Trophoblast cell (in vitro differentiated cells and primary cell): Measurements from ENCODE around the gene SINHCAF.

ENCODE experiments used
- DNase-seq, 2 donors: peaks; one replicate each; pipeline ENCODE4 v3.0.0-alpha.2; 2016
- H2AFZ ChIP-seq: 2 replicates; pipeline ENCODE4 v1.6.1; 2013; ENCODE audit warnings: low read length, moderate library complexity, mild to moderate bottlenecking; ENCODE audit not compliant: insufficient read depth, poor library complexity
- H2AK5ac ChIP-seq: 2 replicates; pipeline ENCODE4 v1.6.1; 2013; ENCODE audit warnings: mild to moderate bottlenecking, low read length
- H2BK120ac ChIP-seq: 2 replicates; pipeline ENCODE4 v1.6.1; 2013; ENCODE audit warnings: low read length, mild to moderate bottlenecking, moderate library complexity; ENCODE audit not compliant: insufficient read depth, poor library complexity
- H2BK12ac ChIP-seq: 2 replicates; pipeline ENCODE4 v1.6.1; 2013; ENCODE audit warnings: mild to moderate bottlenecking, low read length, moderate library complexity
- H2BK5ac ChIP-seq: 2 replicates; pipeline ENCODE4 v1.6.1; 2013; ENCODE audit warnings: low read length, low read depth, moderate library complexity, mild to moderate bottlenecking; ENCODE audit not compliant: poor library complexity
- H3K14ac ChIP-seq: 2 replicates; pipeline ENCODE4 v1.6.1; 2013; ENCODE audit warnings: mild to moderate bottlenecking, low read length
- H3K18ac ChIP-seq: 2 replicates; pipeline ENCODE4 v1.6.1; 2013; ENCODE audit warnings: mild to moderate bottlenecking, low read length
- H3K23ac ChIP-seq: 2 replicates; pipeline ENCODE4 v1.6.1; 2013; ENCODE audit warnings: low read length
- H3K27ac ChIP-seq: 2 replicates; pipeline ENCODE4 v1.5.1; 2013; ENCODE audit warnings: low read depth, mild to moderate bottlenecking, inconsistent platforms, low read length, moderate library complexity
- H3K27me3 ChIP-seq: 2 replicates; pipeline ENCODE4 v1.6.1; 2013; ENCODE audit warnings: inconsistent platforms, mild to moderate bottlenecking, low read length, moderate library complexity; ENCODE audit not compliant: insufficient read depth
- H3K36me3 ChIP-seq, 2 experiments: 1 replicate in 1 of 2; 2 replicates in 1 of 2; pipeline ENCODE4 v1.6.1; 2013; ENCODE audit warnings: low read length in 2 of 2, mild to moderate bottlenecking in 2 of 2, moderate library complexity in 1 of 2; ENCODE audit not compliant: insufficient read depth in 2 of 2, control insufficient read depth in 1 of 2
- H3K4ac ChIP-seq: 2 replicates; pipeline ENCODE4 v1.6.1; 2013; ENCODE audit warnings: low read depth, mild to moderate bottlenecking, low read length, moderate library complexity
- H3K4me1 ChIP-seq, 2 experiments: 1 replicate in 1 of 2; 2 replicates in 1 of 2; pipeline ENCODE4 v1.6.1; 2013; ENCODE audit warnings: low read length in 2 of 2, mild to moderate bottlenecking in 2 of 2, moderate library complexity in 1 of 2; ENCODE audit not compliant: insufficient read depth in 2 of 2, control insufficient read depth in 1 of 2
- H3K4me2 ChIP-seq: 2 replicates; pipeline ENCODE4 v1.6.1; 2013; ENCODE audit warnings: inconsistent platforms, mild to moderate bottlenecking, low read length, moderate library complexity
- H3K4me3 ChIP-seq: 2 replicates; pipeline ENCODE4 v1.5.1; 2013; ENCODE audit warnings: mild to moderate bottlenecking, low read depth, low read length, inconsistent platforms
- H3K79me1 ChIP-seq: one replicate; pipeline ENCODE4 v1.6.1; 2013; ENCODE audit warnings: low read length
- H3K79me2 ChIP-seq: 2 replicates; pipeline ENCODE4 v1.6.1; 2013; ENCODE audit warnings: low read length, mild to moderate bottlenecking; ENCODE audit not compliant: control insufficient read depth, insufficient read depth, poor library complexity
- H3K9ac ChIP-seq: 2 replicates; pipeline ENCODE4 v1.6.1; 2013; ENCODE audit warnings: mild to moderate bottlenecking, low read length
- H3K9me3 ChIP-seq: 2 replicates; pipeline ENCODE4 v1.6.1; 2013; ENCODE audit warnings: low read depth, mild to moderate bottlenecking, control low read depth, inconsistent platforms, low read length; ENCODE audit not compliant: insufficient read depth
- H4K12ac ChIP-seq: 2 replicates; pipeline ENCODE4 v1.6.1; 2013; ENCODE audit warnings: low read depth, mild to moderate bottlenecking, low read length, moderate library complexity
- H4K8ac ChIP-seq: 2 replicates; pipeline ENCODE4 v1.6.1; 2013; ENCODE audit warnings: low read depth, mild to moderate bottlenecking, low read length, moderate library complexity
- H4K91ac ChIP-seq: one replicate; pipeline ENCODE4 v1.6.1; 2013; ENCODE audit warnings: low read depth, mild to moderate bottlenecking, low read length, moderate library complexity
- WGBS: extraction: QIAGEN DNeasy Blood & Tissue Kit; methylation state at CpG from one replicate; pipeline ENCODE4 v1.1.7; 2013; ENCODE audit warnings: missing lambda C conversion rate; ENCODE audit not compliant: insufficient read length, insufficient coverage; ENCODE audit errors: extremely low coverage; 5-methylcytosine and 5-hydroxymethylcytosine counted together

The SINHCAF gene

DNA sequence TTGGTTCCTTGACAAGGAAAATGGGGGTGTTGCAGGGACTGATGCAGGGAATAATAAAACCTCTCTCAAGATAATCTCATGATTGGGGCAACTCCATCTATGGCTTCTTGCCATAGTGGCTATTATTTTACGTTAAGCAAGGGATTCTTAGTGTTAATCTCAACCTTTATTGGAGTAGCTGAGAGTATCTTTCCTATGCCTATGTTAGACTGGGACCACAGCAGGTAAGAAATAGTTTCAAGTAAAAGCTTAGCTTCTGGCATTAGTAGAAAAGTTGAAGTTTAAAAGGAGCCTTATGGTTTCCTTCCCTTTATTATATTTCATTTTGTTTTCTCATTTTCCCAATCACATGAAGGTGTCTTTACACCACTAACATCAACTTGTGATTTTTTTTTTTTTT is 16.7 kb downstream of the SINHCAF start:
- Histone ChIP-seq H2BK120ac (no peak overlapping the region), H3K27me3 (no peaks in the 10 kb centered on the region), H3K4ac (peak overlapping the region; percentile 86), H2AFZ (no peak overlapping the region), H3K4me3 (no peak overlapping the region), H2AK5ac (no peak overlapping the region), H3K79me2 (peaks cover 22% of the 10 kb centered on the region), H3K9ac (no peak overlapping the region), H3K18ac (no peak overlapping the region), H4K91ac (no peak overlapping the region), H4K12ac (no peak overlapping the region), H3K14ac (no peak overlapping the region), H3K79me1 (no peaks in the 10 kb centered on the region), H3K9me3 (no peaks in the 10 kb centered on the region), H4K8ac (no peak overlapping the region), H2BK12ac (no peak overlapping the region), H2BK5ac (no peak overlapping the region), H3K23ac (no peak overlapping the region), H3K27ac (no peak overlapping the region), H3K4me2 (no peak overlapping the region), H3K4me1 (peaks cover 9 to 14% of the 10 kb centered on the region in 2 experiments), H3K36me3 (peaks cover 6 to 12% of the 10 kb centered on the region in 2 experiments)
- no CpG with 5 or more reads among the region's 1 CpG for WGBS
- no peak for DNase-seq

DNA sequence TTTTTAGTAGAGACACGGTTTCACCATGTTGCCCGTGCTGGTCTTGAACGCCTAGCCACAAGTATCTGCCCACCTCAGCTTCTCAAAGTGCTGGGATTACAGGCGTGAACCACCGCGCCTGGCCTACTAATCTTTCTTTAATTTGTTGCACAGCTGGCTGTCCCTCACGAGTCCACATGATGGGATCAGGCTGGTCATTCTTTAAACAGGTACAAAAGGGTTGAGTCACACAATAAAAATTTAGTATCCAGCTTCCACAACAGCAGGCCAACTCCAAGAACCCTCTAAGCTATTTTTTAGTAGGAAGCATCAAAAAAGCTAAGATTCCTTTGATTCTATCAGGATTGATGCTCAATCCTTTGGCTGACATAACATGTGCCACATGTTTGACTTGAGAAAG is 17.8 kb downstream of the SINHCAF start:
- Histone ChIP-seq H3K9me3 (no peaks in the 10 kb centered on the region), H3K79me2 (peaks cover 26% of the 10 kb centered on the region), H3K79me1 (no peaks in the 10 kb centered on the region), H3K27me3 (no peaks in the 10 kb centered on the region), H3K23ac (no peak overlapping the region), H3K4me1 (peaks cover 9% of the 10 kb centered on the region in 2 experiments), H4K8ac (no peak overlapping the region), H2AFZ (no peak overlapping the region), H3K4me3 (no peak overlapping the region), H3K9ac (no peak overlapping the region), H2BK12ac (no peak overlapping the region), H2AK5ac (no peak overlapping the region), H4K12ac (no peak overlapping the region), H3K36me3 (peaks cover 8 to 23% of the 10 kb centered on the region in 2 experiments), H3K4ac (peak overlapping the region; percentile 13), H2BK120ac (no peak overlapping the region), H3K4me2 (no peak overlapping the region), H2BK5ac (no peak overlapping the region), H3K18ac (no peak overlapping the region), H3K14ac (no peak overlapping the region), H3K27ac (no peak overlapping the region), H4K91ac (no peak overlapping the region)
- no CpG with 5 or more reads among the region's 7 CpGs for WGBS
- peak in 1 of 2 donors; percentile 64 for DNase-seq

DNA sequence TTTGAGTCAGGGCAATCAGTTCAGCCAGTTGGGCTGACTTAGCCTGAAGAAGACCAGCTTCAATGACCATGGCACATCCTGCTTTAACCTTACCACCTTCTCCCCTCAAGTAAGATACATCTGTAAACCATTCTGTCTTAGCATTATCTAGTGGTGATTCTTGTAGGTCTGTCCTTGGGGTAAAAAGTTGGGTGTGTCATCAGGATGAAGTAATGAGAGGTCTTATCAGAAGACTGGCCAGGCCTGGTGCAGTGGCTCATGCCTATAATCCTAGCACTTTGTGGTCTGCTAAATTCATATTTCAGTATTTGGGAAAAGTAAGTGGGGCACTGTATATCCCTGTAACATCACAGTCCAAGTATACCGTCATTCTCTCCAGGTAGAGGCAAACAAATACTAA is 19.1 kb downstream of the SINHCAF start:
- no CpG with 5 or more reads among the region's 1 CpG for WGBS
- Histone ChIP-seq H3K4me3 (no peak overlapping the region), H2AFZ (no peak overlapping the region), H3K79me2 (peaks cover 24% of the 10 kb centered on the region), H3K14ac (no peak overlapping the region), H4K8ac (no peak overlapping the region), H3K4me1 (peaks cover 9% of the 10 kb centered on the region in 2 experiments), H3K4me2 (no peak overlapping the region), H2BK12ac (no peak overlapping the region), H3K23ac (no peak overlapping the region), H4K91ac (no peak overlapping the region), H3K4ac (peak overlapping the region; percentile 73), H3K18ac (no peak overlapping the region), H3K27me3 (no peaks in the 10 kb centered on the region), H3K27ac (no peak overlapping the region), H2BK120ac (no peak overlapping the region), H4K12ac (no peak overlapping the region), H3K36me3 (peaks cover 8 to 23% of the 10 kb centered on the region in 2 experiments), H3K9ac (no peak overlapping the region), H2AK5ac (no peak overlapping the region), H3K79me1 (no peaks in the 10 kb centered on the region), H3K9me3 (no peaks in the 10 kb centered on the region), H2BK5ac (no peak overlapping the region)
- no peak for DNase-seq

DNA sequence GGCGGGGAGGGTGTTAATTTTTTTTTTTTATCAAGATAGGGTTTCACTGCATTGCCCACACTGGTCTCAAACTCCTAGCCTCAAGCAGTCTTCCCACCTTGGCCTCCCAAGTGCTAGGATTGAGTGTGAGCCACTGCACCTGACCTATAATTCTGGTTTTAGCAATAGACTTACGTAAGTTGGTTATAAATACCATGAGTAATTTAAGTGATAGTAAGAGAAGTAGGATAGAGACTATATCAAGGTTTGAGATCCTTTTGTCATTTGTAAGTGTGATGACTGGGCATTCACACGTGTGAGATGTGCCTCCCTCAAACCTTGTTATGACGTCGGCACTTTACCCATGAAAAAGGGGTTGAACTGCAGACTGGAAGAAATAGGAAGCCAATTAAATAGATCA is 22.5 kb downstream of the SINHCAF start:
- peaks cover 5 to 22% of the 10 kb centered on the region in 2 experiments for H3K36me3 ChIP-seq
- no peak overlapping the region for H2BK120ac ChIP-seq
- no peak overlapping the region for H2BK12ac ChIP-seq
- no peak overlapping the region for H2AK5ac ChIP-seq
- H3K9me3 ChIP-seq: no peaks in the 10 kb centered on the region
- no peak overlapping the region for H3K9ac ChIP-seq
- peak overlapping the region; percentile 15 for H2BK5ac ChIP-seq
- no peak overlapping the region for H3K23ac ChIP-seq
- H3K4ac ChIP-seq: peak overlapping the region; percentile 67
- H3K4me1 ChIP-seq: peaks cover 5 to 9% of the 10 kb centered on the region in 2 experiments
- no peak overlapping the region for H3K4me2 ChIP-seq
- WGBS: no CpG with 5 or more reads among the region's 5 CpGs
- peaks cover 20% of the 10 kb centered on the region for H3K79me2 ChIP-seq
- no peak overlapping the region for H3K4me3 ChIP-seq
- H3K79me1 ChIP-seq: no peaks in the 10 kb centered on the region
- DNase-seq: no peak
- H3K14ac ChIP-seq: no peak overlapping the region
- no peak overlapping the region for H3K27ac ChIP-seq
- no peak overlapping the region for H4K12ac ChIP-seq
- H4K8ac ChIP-seq: no peak overlapping the region
- H3K27me3 ChIP-seq: no peaks in the 10 kb centered on the region
- H4K91ac ChIP-seq: no peak overlapping the region
- no peak overlapping the region for H2AFZ ChIP-seq
- no peak overlapping the region for H3K18ac ChIP-seq
